IPS DF 6.9 (cell line): ENCODE results near the gene ARPC1B.
"Not testable (repeated sequence)": the region's sequence is repeated elsewhere in the genome, so short reads cannot be mapped to it uniquely, and the experiment has no call there.

Source experiments
- DNase-seq: peaks from one replicate; pipeline ENCODE4 v3.0.0-alpha.2; 2013; ENCODE audit warnings: low read depth, low spot score
- H3K27ac ChIP-seq: one replicate; pipeline ENCODE4 v1.5.1; 2013; ENCODE audit warnings: low read length, control low read depth
- H3K27me3 ChIP-seq: 2 replicates; pipeline ENCODE4 v1.6.1; 2013; ENCODE audit warnings: mild to moderate bottlenecking, low read length; ENCODE audit not compliant: control insufficient read depth, insufficient read depth
- H3K36me3 ChIP-seq: 2 replicates; pipeline ENCODE4 v1.6.1; 2013; ENCODE audit warnings: low read length; ENCODE audit not compliant: control insufficient read depth, insufficient read depth
- H3K4me1 ChIP-seq: 2 replicates; pipeline ENCODE4 v1.6.1; 2013; ENCODE audit warnings: low read length; ENCODE audit not compliant: control insufficient read depth, insufficient read depth
- H3K4me3 ChIP-seq: 2 replicates; pipeline ENCODE4 v1.5.1; 2013; ENCODE audit warnings: mild to moderate bottlenecking, low read length
- H3K9me3 ChIP-seq: 2 replicates; pipeline ENCODE4 v1.6.1; 2013; ENCODE audit warnings: low read length, inconsistent platforms; ENCODE audit not compliant: control insufficient read depth, insufficient read depth
- WGBS: extraction: QIAGEN DNeasy Blood & Tissue Kit; methylation state at CpG from one replicate; pipeline ENCODE4 v1.1.7; 2013; ENCODE audit warnings: mixed read lengths, missing lambda C conversion rate; ENCODE audit not compliant: insufficient read length, insufficient coverage; 5-methylcytosine and 5-hydroxymethylcytosine counted together

ARPC1B gene

DNA sequence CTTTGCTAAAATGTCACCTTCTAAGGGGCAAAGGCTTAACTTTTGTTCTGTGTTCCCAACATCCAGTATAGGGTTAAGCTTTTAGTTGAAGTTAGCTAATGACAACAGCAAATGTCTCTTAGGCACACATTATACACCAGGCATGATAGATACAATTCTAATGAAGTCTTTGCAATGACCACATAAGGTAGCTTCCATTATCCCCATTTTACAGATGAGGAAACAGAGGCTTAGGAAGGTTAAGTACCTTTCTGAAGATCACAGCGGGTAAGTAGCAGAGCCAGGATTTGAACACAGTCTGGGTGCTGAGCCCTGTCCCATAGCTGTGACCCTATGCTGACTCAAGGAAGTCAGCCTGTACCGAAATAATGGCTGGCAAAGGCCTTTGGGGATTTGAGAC is 36.1 kb downstream of the ARPC1B start:
- peaks cover 2% of the 10 kb centered on the region; the same call in 1 of the 2 replicates for H3K36me3 ChIP-seq
- no peak for DNase-seq
- no peak overlapping the region for H3K4me3 ChIP-seq
- H3K27me3 ChIP-seq: no peaks in the 10 kb centered on the region
- no CpG with 5 or more reads among the region's 2 CpGs for WGBS
- no peak overlapping the region for H3K27ac ChIP-seq
- no peaks in the 10 kb centered on the region for H3K9me3 ChIP-seq
- H3K4me1 ChIP-seq: no peaks in the 10 kb centered on the region

DNA sequence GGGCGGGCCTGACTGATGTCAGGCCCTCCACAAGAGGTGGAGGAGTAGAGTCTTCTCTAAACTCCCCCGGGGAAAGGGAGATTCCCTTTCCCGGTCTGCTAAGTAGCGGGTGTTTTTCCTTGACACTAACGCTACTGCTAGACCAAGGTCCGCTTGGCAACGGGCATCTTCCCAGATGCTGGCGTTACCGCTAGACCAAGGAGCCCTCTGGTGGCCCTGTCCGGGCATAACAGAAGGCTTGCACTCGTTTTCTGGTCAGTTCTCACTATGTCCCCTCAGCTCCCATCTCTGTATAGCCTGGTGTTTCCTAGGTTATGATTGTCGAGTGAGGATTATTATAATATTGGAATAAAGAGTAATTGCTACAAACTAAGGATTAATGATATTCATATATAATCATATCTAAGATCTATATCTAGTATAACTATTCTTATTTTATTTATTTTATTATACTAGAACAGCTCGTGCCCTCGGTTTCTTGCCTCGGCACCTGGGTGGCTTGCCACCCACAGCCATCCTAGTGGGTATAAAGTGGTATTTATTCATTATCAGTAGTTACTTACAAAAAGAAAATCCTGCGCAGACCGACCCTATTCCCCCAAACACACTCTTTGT is 41.1 kb downstream of the ARPC1B start:
- H3K36me3 ChIP-seq: peaks cover 34% of the 10 kb centered on the region
- no CpG with 5 or more reads among the region's 17 CpGs for WGBS
- H3K4me1 ChIP-seq, H3K9me3 ChIP-seq, H3K4me3 ChIP-seq, H3K27me3 ChIP-seq, DNase-seq, H3K27ac ChIP-seq: not testable (repeated sequence)

DNA sequence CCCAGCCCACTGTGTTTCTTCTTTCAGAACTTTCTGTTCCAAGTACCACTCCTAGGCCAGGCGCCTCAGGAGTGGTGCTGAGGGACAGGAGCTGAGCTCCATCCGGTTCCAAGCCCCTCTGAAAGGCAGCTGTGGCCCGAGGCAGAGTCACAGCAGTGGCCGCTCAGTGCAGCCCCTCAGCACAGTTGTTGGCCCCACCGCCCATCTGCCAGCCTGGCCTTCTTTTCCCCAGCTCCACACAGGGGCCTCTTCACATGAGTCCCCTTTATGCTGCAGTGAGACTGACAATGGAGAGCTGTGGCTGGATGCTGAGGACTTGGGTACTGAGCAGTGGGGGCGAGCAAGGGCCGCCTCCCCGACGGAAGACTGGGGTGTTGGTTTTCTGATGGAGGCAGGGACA is 43.7 kb downstream of the ARPC1B start:
- no peak for DNase-seq
- H3K4me3 ChIP-seq: no peak overlapping the region
- no peaks in the 10 kb centered on the region for H3K4me1 ChIP-seq
- no peaks in the 10 kb centered on the region for H3K27me3 ChIP-seq
- H3K27ac ChIP-seq: no peak overlapping the region
- WGBS: no CpG with 5 or more reads among the region's 9 CpGs
- peaks cover 44% of the 10 kb centered on the region for H3K36me3 ChIP-seq
- H3K9me3 ChIP-seq: no peaks in the 10 kb centered on the region

DNA sequence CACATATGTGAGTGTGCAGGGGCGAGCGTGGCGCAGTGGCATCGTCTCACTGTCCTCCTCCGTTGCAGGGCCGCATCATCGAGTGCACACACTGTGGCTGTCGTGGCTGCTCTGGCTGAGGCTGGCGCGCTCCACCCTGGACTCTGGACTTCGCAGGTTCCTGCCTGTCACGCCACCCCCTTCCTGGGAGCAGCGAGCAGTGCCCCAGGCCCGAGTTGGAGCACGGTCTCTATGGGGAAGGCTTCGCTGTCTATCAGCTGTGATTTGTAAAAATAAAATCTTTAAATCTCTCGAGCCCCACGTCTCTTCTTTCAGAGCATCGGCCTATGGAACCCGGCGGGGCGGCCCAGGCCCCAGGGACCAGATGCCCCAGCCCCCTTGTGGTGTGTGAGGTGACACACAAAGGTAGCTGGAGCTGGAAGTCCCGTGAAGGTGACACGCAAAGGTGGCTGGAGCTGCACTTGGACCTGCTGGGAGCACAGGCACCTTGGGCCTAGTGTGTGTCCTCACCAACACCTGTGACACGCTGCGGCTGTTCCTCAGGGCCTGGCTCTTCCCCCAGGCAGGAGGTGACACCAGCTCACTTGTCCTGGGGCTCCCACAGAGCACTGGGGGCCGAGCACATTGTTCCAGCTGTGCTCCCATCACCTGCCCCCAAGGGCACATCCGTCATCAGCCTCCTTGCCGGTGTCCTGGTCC is 44.9 kb downstream of the ARPC1B start:
- Histone ChIP-seq H3K4me1 (no peaks in the 10 kb centered on the region; the same call in 1 of the 2 replicates), H3K27ac (no peak overlapping the region), H3K9me3 (no peaks in the 10 kb centered on the region), H3K4me3 (no peak overlapping the region), H3K27me3 (no peaks in the 10 kb centered on the region), H3K36me3 (peaks cover 52% of the 10 kb centered on the region)
- WGBS: no CpG with 5 or more reads among the region's 29 CpGs
- no peak for DNase-seq

DNA sequence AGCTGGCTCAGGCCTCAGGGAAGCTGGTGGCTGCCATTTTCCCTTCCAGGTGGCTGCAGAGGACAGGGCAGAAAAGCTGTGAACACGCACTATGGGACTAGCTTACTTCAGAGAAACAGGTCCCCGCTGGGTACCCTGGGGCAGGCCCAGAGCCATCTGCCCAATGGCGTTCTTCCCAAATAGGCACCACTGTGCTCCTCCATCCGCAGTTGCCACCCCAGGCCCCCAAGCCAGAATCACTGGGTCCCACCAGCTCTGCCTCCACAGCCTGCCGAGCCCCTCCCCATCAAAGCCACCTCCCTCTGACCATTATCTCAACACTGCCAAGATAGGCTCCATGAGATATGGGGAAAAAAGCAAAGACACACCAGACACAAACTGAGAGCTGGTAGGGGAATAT is 45.7 kb downstream of the ARPC1B start:
- no CpG with 5 or more reads among the region's 5 CpGs for WGBS
- no peak for DNase-seq
- no peaks in the 10 kb centered on the region for H3K27me3 ChIP-seq
- peaks cover 59% of the 10 kb centered on the region for H3K36me3 ChIP-seq
- H3K4me1 ChIP-seq: no peaks in the 10 kb centered on the region; the same call in 1 of the 2 replicates
- no peak overlapping the region for H3K27ac ChIP-seq
- H3K4me3 ChIP-seq: no peak overlapping the region
- H3K9me3 ChIP-seq: no peaks in the 10 kb centered on the region

DNA sequence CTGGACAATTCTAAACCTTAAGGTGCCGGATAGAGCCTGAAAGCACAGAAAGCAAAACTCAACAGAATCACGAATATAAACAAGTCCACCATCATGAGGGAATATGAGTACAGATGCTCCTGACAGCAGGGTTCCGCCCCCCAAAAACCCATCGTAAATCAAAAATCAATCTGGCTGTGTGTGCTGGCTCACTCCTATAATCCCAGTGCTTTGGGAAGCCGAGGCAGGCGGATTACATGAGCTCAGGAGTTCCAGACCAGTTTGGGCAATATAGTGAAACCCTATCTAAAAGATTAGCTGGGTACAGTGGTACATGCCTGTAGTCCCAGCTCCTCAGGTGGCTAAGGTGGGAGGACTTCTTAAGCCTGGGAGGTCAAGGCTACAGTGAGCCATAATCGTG is 46.5 kb downstream of the ARPC1B start:
- peaks cover 61% of the 10 kb centered on the region for H3K36me3 ChIP-seq
- no peaks in the 10 kb centered on the region; the same call in 1 of the 2 replicates for H3K4me1 ChIP-seq

DNA sequence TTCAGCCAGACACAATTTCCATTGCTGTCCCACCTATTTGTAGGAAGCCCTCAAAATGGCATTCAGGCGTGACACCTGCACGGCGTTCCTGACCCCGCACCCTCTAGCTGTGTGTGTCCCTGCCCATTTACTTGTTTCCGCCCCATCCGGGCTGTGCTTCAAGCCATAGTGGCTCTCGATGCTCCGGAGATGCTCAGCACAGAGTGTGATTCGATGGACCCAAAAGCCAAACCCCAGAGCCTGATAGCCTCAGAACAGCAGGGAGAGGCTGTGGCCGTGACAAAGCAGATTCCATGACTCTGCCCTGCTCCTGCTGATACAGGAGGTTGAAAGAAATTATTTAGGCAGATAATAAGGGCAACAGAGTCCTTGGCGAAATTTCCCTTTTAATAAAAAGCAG is 47.7 kb downstream of the ARPC1B start:
- WGBS: no CpG with 5 or more reads among the region's 11 CpGs
- DNase-seq: no peak
- no peaks in the 10 kb centered on the region; the same call in 1 of the 2 replicates for H3K4me1 ChIP-seq
- H3K36me3 ChIP-seq: peaks cover 57% of the 10 kb centered on the region
- H3K27me3 ChIP-seq: no peaks in the 10 kb centered on the region
- H3K9me3 ChIP-seq: no peaks in the 10 kb centered on the region
- no peak overlapping the region for H3K4me3 ChIP-seq
- no peak overlapping the region for H3K27ac ChIP-seq

More for the DNA sequence above, 46.5 kb downstream of the ARPC1B start:
- Histone ChIP-seq H3K4me3 (no peak overlapping the region), H3K9me3 (no peaks in the 10 kb centered on the region), H3K27ac (no peak overlapping the region), H3K27me3 (no peaks in the 10 kb centered on the region)
- WGBS: no CpG with 5 or more reads among the region's 7 CpGs
- DNase-seq: no peak

DNA sequence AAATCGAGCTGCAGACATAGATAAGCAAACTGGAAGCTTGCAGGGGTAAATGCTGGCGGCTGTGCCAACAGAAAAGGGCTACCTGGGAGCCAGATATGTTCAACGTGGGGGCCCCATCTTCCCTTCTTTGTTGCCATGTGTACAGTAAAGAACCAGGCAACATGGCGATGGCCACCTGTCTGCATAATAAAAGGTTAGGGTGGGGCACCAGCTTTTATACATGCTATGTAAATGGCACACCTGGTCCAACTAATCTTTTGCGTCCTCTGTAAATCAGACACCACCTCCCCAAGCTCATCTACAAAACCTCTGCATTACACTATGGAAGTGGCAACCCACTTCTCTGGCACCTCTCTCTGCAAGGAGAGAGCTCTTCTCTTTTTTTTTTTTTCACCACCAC is 48.1 kb downstream of the ARPC1B start:
- H3K4me3 ChIP-seq: no peak overlapping the region
- H3K27ac ChIP-seq: no peak overlapping the region
- H3K27me3 ChIP-seq: no peaks in the 10 kb centered on the region
- DNase-seq: no peak
- H3K4me1 ChIP-seq: no peaks in the 10 kb centered on the region; the same call in 1 of the 2 replicates
- peaks cover 52% of the 10 kb centered on the region for H3K36me3 ChIP-seq
- no CpG with 5 or more reads among the region's 5 CpGs for WGBS
- H3K9me3 ChIP-seq: no peaks in the 10 kb centered on the region

DNA sequence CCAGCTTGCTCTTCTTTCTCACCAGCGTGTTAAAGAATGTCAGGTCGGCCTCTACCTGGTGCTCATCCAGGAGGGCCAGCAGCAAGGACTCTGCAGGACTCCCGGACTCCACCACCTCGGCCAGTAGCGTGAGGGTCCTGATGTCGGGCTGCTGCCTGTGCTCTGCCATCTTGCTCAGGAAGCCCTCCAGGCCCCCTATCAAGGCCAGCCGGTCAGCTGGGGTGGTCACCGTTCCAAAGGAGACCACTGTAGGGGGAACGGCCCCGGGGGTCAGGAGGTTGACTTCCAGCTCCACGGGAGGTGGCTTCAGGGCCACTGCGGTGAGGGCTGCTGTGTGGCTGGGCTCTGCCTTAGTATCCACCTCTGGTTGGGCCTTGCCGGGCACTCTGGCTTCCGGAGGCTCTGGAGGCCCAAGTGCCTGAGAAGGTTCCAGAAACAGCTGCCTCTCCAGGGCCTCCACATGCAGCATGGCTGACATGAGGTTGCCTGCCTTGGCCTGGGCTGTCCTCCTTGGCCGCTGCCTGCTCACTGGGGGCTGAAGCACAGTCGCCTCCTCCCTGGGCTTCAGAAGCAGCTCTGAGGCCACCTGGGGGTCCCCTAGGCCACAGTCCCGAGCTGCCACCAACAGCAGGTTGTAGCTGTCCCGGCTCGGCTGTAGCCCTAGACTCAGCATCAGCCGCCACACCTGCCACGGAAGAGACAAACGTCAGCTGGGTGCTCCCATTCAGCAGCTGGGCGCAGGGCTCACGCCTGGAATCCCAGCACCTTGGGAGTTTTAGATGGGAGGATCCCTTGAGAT is 50.6 kb downstream of the ARPC1B start:
- Histone ChIP-seq H3K36me3 (peaks cover 48% of the 10 kb centered on the region), H3K4me3 (no peak overlapping the region), H3K4me1 (no peaks in the 10 kb centered on the region; the same call in 1 of the 2 replicates), H3K27ac (no peak overlapping the region), H3K27me3 (no peaks in the 10 kb centered on the region), H3K9me3 (no peaks in the 10 kb centered on the region)
- DNase-seq: no peak
- no CpG with 5 or more reads among the region's 24 CpGs for whole genome bisulfite sequencing

DNA sequence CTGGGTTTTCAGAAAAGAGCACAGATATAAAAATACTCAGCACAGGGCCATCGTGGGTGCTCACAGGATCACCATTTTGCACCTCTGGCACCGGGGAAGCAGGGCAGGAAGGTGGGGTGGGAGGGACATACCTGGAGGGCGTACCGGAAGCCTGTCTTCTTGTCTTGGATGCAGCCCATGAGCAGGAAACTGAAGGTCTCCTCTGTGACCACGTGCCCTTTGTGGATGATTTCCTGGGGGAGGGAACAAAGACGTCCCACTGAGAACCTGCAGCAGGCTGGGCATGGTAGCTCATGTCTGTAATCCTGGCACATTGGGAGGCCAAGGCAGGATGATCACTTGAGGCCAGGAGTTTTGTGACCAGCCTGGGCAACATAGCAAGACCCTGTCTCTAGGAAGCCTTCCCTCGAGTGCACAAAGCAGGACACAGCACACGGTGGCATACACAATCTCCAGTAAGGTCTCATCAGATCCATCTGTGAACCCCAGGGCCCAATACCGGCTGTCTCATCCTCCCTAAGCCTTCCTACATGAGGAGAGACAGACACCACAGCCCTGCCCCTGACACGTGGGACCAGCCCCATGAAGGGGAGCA is 54.5 kb downstream of the ARPC1B start:
- H3K36me3 ChIP-seq: peaks cover 47% of the 10 kb centered on the region
- H3K27ac ChIP-seq: no peak overlapping the region
- H3K27me3 ChIP-seq: no peaks in the 10 kb centered on the region
- H3K9me3 ChIP-seq: no peaks in the 10 kb centered on the region
- no CpG with 5 or more reads among the region's 10 CpGs for whole genome bisulfite sequencing
- no peaks in the 10 kb centered on the region for H3K4me1 ChIP-seq
- no peak overlapping the region for H3K4me3 ChIP-seq
- DNase-seq: no peak
